LoVo (cell line): ENCODE data around the gene PPM1M.
"Not testable (repeated sequence)": the region's sequence is repeated elsewhere in the genome, so short reads cannot be mapped to it uniquely, and the experiment has no call there.

Experiments
- DNase-seq: peaks from one replicate; pipeline ENCODE4 v3.0.0-alpha.2; 2016; ENCODE audit warnings: low spot score

Gene PPM1M

GRCh38 chr3:52277071-52277964 lies 31.8 kb downstream of the PPM1M start:
- DNase-seq, result peak; percentile 64

- DNase-seq, result no peak
Measured at GRCh38 chr3:52277972-52278509, 32.5 kb downstream of the PPM1M start.

GRCh38 chr3:52278510-52279069 lies 33.0 kb downstream of the PPM1M start, which contains the start of gene WDR82:
Gene WDR82 (minus strand): TSS chr3:52278649. CDS start chr3:52278361, 288 bp downstream.
- peak; percentile 96 for DNase-seq

- DNase-seq, result no peak
Measured at GRCh38 chr3:52279596-52279995, 34.0 kb downstream of the PPM1M start.

GRCh38 chr3:52280050-52280461 lies 34.5 kb downstream of the PPM1M start:
- no peak for DNase-seq

- peak; percentile 60 for DNase-seq
Measured at GRCh38 chr3:52281981-52282801, 36.6 kb downstream of the PPM1M start.

GRCh38 chr3:52283306-52283705 lies 37.7 kb downstream of the PPM1M start:
- no peak for DNase-seq

- DNase-seq, result not testable (repeated sequence)
Measured at GRCh38 chr3:52284051-52284450, 38.5 kb downstream of the PPM1M start.

- DNase-seq, result peak; percentile 16
Measured at GRCh38 chr3:52286777-52287110, 41.2 kb downstream of the PPM1M start.

GRCh38 chr3:52288674-52289073 lies 43.1 kb downstream of the PPM1M start:
- no peak for DNase-seq

- DNase-seq, result peak; percentile 33
Measured at GRCh38 chr3:52289338-52289746, 43.8 kb downstream of the PPM1M start.

- DNase-seq, result peak; percentile 86
Measured at GRCh38 chr3:52289747-52290595, 44.4 kb downstream of the PPM1M start.

- DNase-seq, result no peak
Measured at GRCh38 chr3:52290596-52291507, 45.3 kb downstream of the PPM1M start.

- no peak for DNase-seq
Measured at GRCh38 chr3:52291508-52292181, 46.1 kb downstream of the PPM1M start.

GRCh38 chr3:52292247-52293065 lies 46.9 kb downstream of the PPM1M start:
- no peak for DNase-seq

- no peak for DNase-seq
Measured at GRCh38 chr3:52293491-52294319, 48.1 kb downstream of the PPM1M start.

- no peak for DNase-seq
Measured at GRCh38 chr3:52294320-52295150, 49.0 kb downstream of the PPM1M start.
